OCI-LY1 (cell line): ENCODE data around the gene SIRT2.
A peak's percentile ranks its signal among the peaks of the same experiment; 100 is the strongest.

Source experiments
- H2AFZ ChIP-seq: fragments of 200-600 bp; sonication (generic), shearing (Covaris generic); 2 replicates; pipeline ENCODE4 v1.6.0; 2014; ENCODE audit warnings: antibody characterized with exemption, mild to moderate bottlenecking, low read length
- H3F3A ChIP-seq: fragments of 200-600 bp; sonication (generic), shearing (Covaris generic); 2 replicates; pipeline ENCODE4 v1.6.0; 2014; ENCODE audit warnings: mild to moderate bottlenecking, antibody characterized with exemption, low read length, moderate library complexity; ENCODE audit not compliant: insufficient read depth
- H3K27ac ChIP-seq: fragments of 200-600 bp; sonication (generic); 2 replicates; pipeline ENCODE4 v1.5.1; 2014; ENCODE audit warnings: low read length, mixed run types, mild to moderate bottlenecking, low read depth; ENCODE audit not compliant: poor library complexity, severe bottlenecking
- H3K27me3 ChIP-seq: fragments of 200-600 bp; sonication (generic); 2 replicates; pipeline ENCODE4 v1.6.0; 2014; ENCODE audit warnings: antibody characterized with exemption, mild to moderate bottlenecking, low read length, moderate library complexity; ENCODE audit not compliant: insufficient read depth
- H3K36me3 ChIP-seq: fragments of 200-600 bp; sonication (generic); 2 replicates; pipeline ENCODE4 v1.6.1; 2014; ENCODE audit warnings: mild to moderate bottlenecking, antibody characterized with exemption, low read length, moderate library complexity, mixed read lengths; ENCODE audit not compliant: insufficient read depth
- H3K4me1 ChIP-seq: fragments of 200-600 bp; sonication (generic); 2 replicates; pipeline ENCODE4 v1.5.1; 2014; ENCODE audit warnings: mild to moderate bottlenecking, low read length, moderate library complexity; ENCODE audit not compliant: insufficient read depth, severe bottlenecking
- H3K4me2 ChIP-seq: fragments of 200-600 bp; sonication (generic), shearing (Covaris generic); 2 replicates; pipeline ENCODE4 v1.6.1; 2014; ENCODE audit warnings: low read length
- H3K4me3 ChIP-seq: fragments of 200-600 bp; sonication (generic); 2 replicates; pipeline ENCODE4 v1.5.1; 2014; ENCODE audit warnings: low read length, low read depth, mild to moderate bottlenecking, mixed read lengths; ENCODE audit not compliant: poor library complexity, severe bottlenecking
- H3K79me2 ChIP-seq: fragments of 200-600 bp; shearing (Covaris generic); 2 replicates; pipeline ENCODE4 v1.6.1; 2016; ENCODE audit warnings: mixed run types, low read length, mixed read lengths; ENCODE audit not compliant: insufficient read depth
- H3K9ac ChIP-seq: fragments of 200-600 bp; sonication (generic), shearing (Covaris generic); 2 replicates; pipeline ENCODE4 v1.6.1; 2014; ENCODE audit warnings: mild to moderate bottlenecking, low read length, mixed read lengths
- H3K9me2 ChIP-seq: fragments of 200-600 bp; sonication (generic), shearing (Covaris generic); 2 replicates; pipeline ENCODE4 v1.6.1; 2014; ENCODE audit warnings: low read depth, mild to moderate bottlenecking, low read length, mixed read lengths
- H3K9me3 ChIP-seq: fragments of 200-600 bp; shearing (Covaris generic); 2 replicates; pipeline ENCODE4 v1.6.1; 2014; ENCODE audit warnings: low read length, mixed read lengths
- H4K20me1 ChIP-seq: fragments of 200-600 bp; sonication (generic), shearing (Covaris generic); 2 replicates; pipeline ENCODE4 v1.6.0; 2016; ENCODE audit warnings: mild to moderate bottlenecking, low read length; ENCODE audit not compliant: insufficient read depth
- CTCF ChIP-seq: fragments of 200-600 bp; sonication (generic), shearing (Covaris generic); IDR thresholded peaks from 2 replicates; pipeline ENCODE4 v1.5.1; 2017; ENCODE audit warnings: mild to moderate bottlenecking, antibody characterized with exemption, low read length, moderate library complexity, mixed read lengths
- EZH2 ChIP-seq: fragments of 200-600 bp; sonication (generic), shearing (Covaris generic); IDR thresholded peaks from 2 replicates; pipeline ENCODE4 v1.8.0; 2017; ENCODE audit warnings: borderline replicate concordance, mixed run types, mild to moderate bottlenecking, antibody characterized with exemption, low read length, moderate library complexity, mixed read lengths

SIRT2 gene

GRCh38 chr19:38898788-38899446 is 501 bp downstream of the SIRT2 start:
- peak overlapping the region; percentile 56 for H3K9ac ChIP-seq
- H3K27me3 ChIP-seq, result no peaks in the 10 kb centered on the region
- no peaks in the 10 kb centered on the region for H4K20me1 ChIP-seq
- H3K79me2 ChIP-seq, result peaks cover 16% of the 10 kb centered on the region
- TF ChIP-seq EZH2 (no peak), CTCF (no peak)
- H3K27ac ChIP-seq, result no peak overlapping the region
- H3K4me2 ChIP-seq, result peak overlapping the region; percentile 78
- no peaks in the 10 kb centered on the region for H3F3A ChIP-seq
- peak overlapping the region; percentile 67 for H3K4me3 ChIP-seq
- peaks cover 6% of the 10 kb centered on the region for H3K36me3 ChIP-seq
- H2AFZ ChIP-seq, result no peak overlapping the region
- no peaks in the 10 kb centered on the region for H3K9me2 ChIP-seq
- H3K4me1 ChIP-seq, result peaks cover 24% of the 10 kb centered on the region
- no peaks in the 10 kb centered on the region for H3K9me3 ChIP-seq

DNA sequence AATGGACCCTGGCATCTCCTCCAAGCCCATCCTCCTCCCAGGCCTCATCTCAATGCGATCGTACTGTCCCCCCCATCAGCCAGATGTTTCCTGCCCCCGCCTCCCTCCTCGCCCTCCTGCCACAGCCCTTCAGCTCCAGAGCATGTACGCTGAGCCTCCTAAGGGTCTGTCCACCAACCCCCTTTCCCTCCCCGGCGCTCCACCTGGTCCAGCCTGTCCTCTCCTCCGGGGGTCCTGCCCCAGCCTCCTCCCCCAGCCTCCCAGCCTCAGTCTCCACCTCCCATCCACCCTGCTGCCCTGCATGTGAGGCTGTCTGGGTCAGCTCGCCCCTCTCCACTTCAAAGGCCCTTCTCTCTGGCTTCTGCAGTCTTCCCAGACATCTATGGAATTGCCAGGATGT is 4.5 kb downstream of the SIRT2 start:
- Histone ChIP-seq H2AFZ (no peak overlapping the region), H3K9me3 (no peaks in the 10 kb centered on the region), H3K27ac (no peak overlapping the region), H3K9ac (no peak overlapping the region), H3F3A (no peaks in the 10 kb centered on the region), H3K4me1 (peaks cover 16% of the 10 kb centered on the region), H3K9me2 (no peaks in the 10 kb centered on the region), H3K27me3 (no peaks in the 10 kb centered on the region), H3K79me2 (no peaks in the 10 kb centered on the region), H3K4me3 (no peak overlapping the region), H3K4me2 (no peak overlapping the region), H4K20me1 (no peaks in the 10 kb centered on the region), H3K36me3 (no peaks in the 10 kb centered on the region)
- TF ChIP-seq CTCF (no peak), EZH2 (no peak)

- H3K27ac ChIP-seq, result no peak overlapping the region
- no peaks in the 10 kb centered on the region for H3K9me3 ChIP-seq
- peaks cover 7% of the 10 kb centered on the region for H3K4me1 ChIP-seq
- H3K36me3 ChIP-seq, result peaks cover 7% of the 10 kb centered on the region; the same call in 1 of the 2 replicates
- H3K4me2 ChIP-seq, result no peak overlapping the region
- no peak overlapping the region for H2AFZ ChIP-seq
- H3K27me3 ChIP-seq, result no peaks in the 10 kb centered on the region
- H4K20me1 ChIP-seq, result no peaks in the 10 kb centered on the region
- TF ChIP-seq CTCF (no peak), EZH2 (no peak)
- H3K9me2 ChIP-seq, result no peaks in the 10 kb centered on the region
- H3K9ac ChIP-seq, result no peak overlapping the region
- H3F3A ChIP-seq, result no peaks in the 10 kb centered on the region
- H3K4me3 ChIP-seq, result no peak overlapping the region
- no peaks in the 10 kb centered on the region for H3K79me2 ChIP-seq
Measured at GRCh38 chr19:38893341-38893771, 6.1 kb downstream of the SIRT2 start.
